Thoracic aorta endothelial cell (primary cell): Measurements from ENCODE around the gene PDCD4. TPM values are rescaled to one million over a fixed set of nuclear protein-coding genes. Genes with fewer than 3 reads are reported as not detected.

Experiments used
- total RNA-seq: library from RNA; depleted of rRNA; stranded (reverse); fragments of >200 nt; gene quantifications from 2 replicates; pipeline ENCODE4 v1.2.3, GENCODE V29; 2012

PDCD4 gene
- 30.3 and 44.9 TPM in 2 replicates for total RNA-seq

DNA sequence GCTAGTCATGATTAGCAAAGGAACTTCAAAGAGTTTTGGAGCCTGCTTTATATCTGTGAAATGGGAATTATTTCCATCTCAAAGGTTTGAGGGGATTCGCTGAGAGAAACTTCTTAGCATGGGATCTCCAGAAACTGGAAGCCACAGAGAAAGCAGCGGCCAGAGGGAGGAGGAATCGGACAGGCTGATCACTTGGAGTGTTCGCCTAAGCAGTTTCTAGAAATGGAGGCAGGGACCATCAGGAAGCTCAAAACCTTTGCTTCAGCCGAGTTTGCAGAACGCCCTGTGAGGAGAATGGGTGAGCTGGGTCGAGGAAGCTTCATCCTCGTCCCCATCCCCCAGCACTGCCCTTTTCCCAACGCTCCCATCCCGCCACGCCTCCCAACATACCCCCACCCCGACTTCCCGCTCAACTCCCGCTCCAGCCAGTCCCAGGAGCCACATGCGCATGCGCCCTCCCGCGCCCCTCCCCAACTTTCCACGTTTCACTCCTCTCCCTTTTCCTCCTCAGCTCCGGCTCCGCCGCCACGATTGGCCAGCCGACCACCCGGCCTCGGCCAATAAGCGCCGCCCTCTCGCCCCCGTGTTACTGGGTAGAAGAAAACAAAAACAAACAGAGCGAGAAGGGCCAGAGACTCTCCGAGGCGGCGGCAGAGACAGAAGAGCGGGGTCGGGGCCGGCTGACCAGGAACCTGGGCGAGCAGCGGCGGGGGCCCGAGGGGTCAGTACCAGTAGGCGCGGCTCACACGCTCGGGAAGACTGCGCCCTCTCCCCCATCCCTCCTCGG, at the start of gene PDCD4:
Gene PDCD4, plus strand, starts transcription at position 631 of the 787 bp plus-strand sequence. CDS start 4,100 bp downstream, outside the sequence.

DNA sequence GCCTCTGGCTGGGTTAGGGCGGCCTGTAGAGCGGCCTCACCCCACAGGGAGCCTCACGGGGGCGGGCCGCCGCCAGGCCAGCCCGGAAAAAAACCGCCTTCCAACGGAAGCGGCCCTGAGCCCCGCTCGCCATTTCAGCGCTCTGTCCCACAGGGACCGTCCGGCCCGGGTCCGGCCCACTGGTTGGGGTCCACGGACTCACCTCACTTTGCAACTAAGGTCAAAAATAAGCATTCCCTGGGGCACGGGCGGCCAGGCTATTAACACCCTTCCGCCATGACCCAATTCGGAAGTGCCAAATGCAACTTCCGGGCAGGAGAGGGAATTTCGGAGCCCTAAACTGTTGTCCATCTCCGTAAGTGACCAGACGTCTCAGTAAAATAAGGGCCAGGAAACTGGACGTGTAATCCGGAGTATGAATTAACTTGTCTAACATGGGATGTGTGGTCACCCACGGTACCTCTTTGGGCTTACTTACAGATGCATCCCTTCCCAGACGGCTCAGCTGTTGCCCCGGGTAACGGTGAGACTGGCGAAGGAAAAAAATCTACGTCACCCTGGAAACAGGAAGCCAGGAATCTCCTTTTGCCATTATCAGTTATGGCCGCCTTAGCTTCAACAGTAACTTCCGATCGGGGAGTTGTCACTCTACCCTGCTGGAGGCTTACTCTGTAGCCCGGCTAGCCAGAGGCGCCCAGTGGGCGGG, 47.1 kb downstream of the PDCD4 start, which contains the start of gene BBIP1:
Gene BBIP1, minus strand, starts transcription at position 538 of the 706 bp plus-strand sequence. CDS start 1,023 bp downstream, outside the sequence.

GRCh38 chr10:110919349-110919931, 47.7 kb downstream of the PDCD4 start, which contains the start of gene SHOC2:
Gene SHOC2 (plus strand): TSS chr10:110919604. CDS start chr10:110964359, 44,755 bp downstream.

Other genes with a start within 250 kb of the PDCD4 start
- gene RBM20, start 227.6 kb upstream of the PDCD4 start, total RNA-seq: not detected in 2 replicates
- 33.5 and 37.3 TPM in 2 replicates for gene BBIP1, start 47.3 kb downstream of the PDCD4 start, total RNA-seq
- 64.0 and 68.9 TPM in 2 replicates for gene SHOC2, start 47.7 kb downstream of the PDCD4 start, total RNA-seq
- 0.40 and 1.4 TPM in 2 replicates for gene ADRA2A, start 205.1 kb downstream of the PDCD4 start, total RNA-seq